Measurements from ENCODE around the gene MGA.

- TF ChIP-seq EZH2 (IDR thresholded peaks at IDR 0.05; ENCODE audit: low read depth) (no peak), CTCF (conservative IDR thresholded peaks at IDR 0.05) (no peak)
Observed at GRCh38 chr15:41648770-41649169, 11.4 kb upstream of the MGA start.
